ENCODE results near the gene WDR19. TPM values are rescaled to one million over a fixed set of nuclear protein-coding genes. Genes with fewer than 3 reads are reported as not detected.

WDR19 gene
- polyA plus RNA-seq, 1 of the 3 experiments (the other 2 are of a cell fraction) = 23.3 TPM

DNA sequence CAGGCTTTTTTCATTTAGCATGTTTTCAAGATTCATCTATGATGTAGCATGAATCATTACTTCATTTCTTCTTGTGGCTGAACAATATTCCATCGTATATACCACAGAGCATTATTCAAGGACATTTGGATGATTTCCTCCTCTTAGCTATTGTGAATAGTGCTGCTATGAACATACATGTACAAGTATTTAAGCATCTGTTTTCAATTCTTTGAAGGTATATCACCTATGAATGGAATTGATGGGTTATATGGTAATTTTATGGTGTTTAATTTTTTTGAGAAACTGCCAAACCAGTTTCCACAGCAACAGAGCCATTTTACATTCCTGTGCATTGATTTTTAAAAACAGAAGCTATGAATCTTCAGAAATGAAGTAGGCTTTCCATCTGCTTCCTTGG, 36.1 kb upstream of the WDR19 start:
- CTCF ChIA-PET = interaction anchor here (0.8 to 8.2 kb wide), 5 partner anchors 12 to 286 kb away, joined by 3 to 41 read pairs (median 3); no protein-coding TSS in a partner anchor
- no peak overlapping the region for H3K4me2 ChIP-seq
- no peak overlapping the region for H3K4me3 ChIP-seq (ENCODE audit: low read depth in 2 of 2, low read length in 1 of 2)
- H3K9me3 ChIP-seq = no peaks in the 10 kb centered on the region
- DNase-seq = no peak
- WGBS (ENCODE audit: low lambda C conversion rate) = 97% methylated on average over 1 of the region's 1 CpG
- no peaks in the 10 kb centered on the region for H4K20me1 ChIP-seq (ENCODE audit: insufficient read depth)
- POLR2A ChIA-PET = no interaction called here
- H3K9ac ChIP-seq = no peak overlapping the region
- H3K9me2 ChIP-seq = no peaks in the 10 kb centered on the region
- H3K27me3 ChIP-seq (ENCODE audit: insufficient read depth) = no peaks in the 10 kb centered on the region
- no peak overlapping the region for H2AFZ ChIP-seq (ENCODE audit: low read depth)
- TF ChIP-seq, protein P1, sequence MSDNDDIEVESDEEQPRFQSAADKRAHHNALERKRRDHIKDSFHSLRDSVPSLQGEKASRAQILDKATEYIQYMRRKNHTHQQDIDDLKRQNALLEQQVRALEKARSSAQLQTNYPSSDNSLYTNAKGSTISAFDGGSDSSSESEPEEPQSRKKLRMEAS (IDR thresholded peaks at IDR 0.05; ENCODE audit: low read depth) = no peak
- no peak for TF ChIP-seq ELF1 (IDR thresholded peaks at IDR 0.05)
- H3K4me1 ChIP-seq (ENCODE audit: control insufficient read depth in 1 of 2, insufficient read depth in 2 of 2, low read depth in 1 of 2, low read length in 1 of 2) = peaks cover 0 to 4% of the 10 kb centered on the region in 2 experiments; a peak in 1 of 4 replicates
- H3K36me3 ChIP-seq (replicated peaks in 1 of 2; ENCODE audit: control insufficient read depth in 1 of 2, insufficient read depth in 2 of 2, low read length in 1 of 2) = no peaks in the 10 kb centered on the region
- no peaks in the 10 kb centered on the region for H3K79me2 ChIP-seq (ENCODE audit: insufficient read depth)
- no peak overlapping the region for H3K27ac ChIP-seq (ENCODE audit: low read depth in 2 of 2, low read length in 1 of 2)
- no peaks in the 10 kb centered on the region for H3F3A ChIP-seq (replicated peaks; ENCODE audit: insufficient read depth)

DNA sequence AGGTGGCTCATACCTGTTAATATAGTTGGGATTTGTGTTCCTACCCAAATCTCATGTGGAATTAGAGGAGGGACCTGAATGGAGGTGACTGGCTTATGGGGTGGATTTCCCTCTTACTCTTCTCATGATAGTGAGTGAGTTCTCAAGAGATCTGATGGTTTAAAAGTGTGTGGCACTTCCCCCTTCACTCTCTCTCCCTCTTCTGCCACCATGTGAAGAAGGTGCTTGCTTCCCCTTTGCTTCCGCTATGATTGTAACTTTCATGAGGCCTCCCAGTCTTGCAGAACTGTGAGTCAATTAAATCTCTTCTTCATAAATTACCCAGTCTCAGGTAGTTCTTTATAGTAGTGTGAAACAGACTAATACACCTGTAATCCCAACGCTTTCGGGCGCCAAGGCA, 28.3 kb upstream of the WDR19 start:
- no peak overlapping the region for H3K4me3 ChIP-seq (ENCODE audit: low read depth in 2 of 2, low read length in 1 of 2)
- H3K36me3 ChIP-seq (replicated peaks in 1 of 2; ENCODE audit: control insufficient read depth in 1 of 2, insufficient read depth in 2 of 2, low read length in 1 of 2) = no peaks in the 10 kb centered on the region
- no peaks in the 10 kb centered on the region for H4K20me1 ChIP-seq (ENCODE audit: insufficient read depth)
- WGBS (ENCODE audit: low lambda C conversion rate) = 98% methylated on average over 4 of the region's 4 CpGs
- no peaks in the 10 kb centered on the region for H3K9me2 ChIP-seq
- H3K79me2 ChIP-seq (ENCODE audit: insufficient read depth) = no peaks in the 10 kb centered on the region
- TF ChIP-seq NRF1 (IDR thresholded peaks at IDR 0.05; ENCODE audit: low read depth, low read length) (no peak), YY1 (IDR thresholded peaks at IDR 0.05; ENCODE audit: low read depth) (no peak), SIN3A (IDR thresholded peaks at IDR 0.05; ENCODE audit: borderline replicate concordance, low read depth, low read length) (no peak), JUND (IDR thresholded peaks at IDR 0.05) (no peak), FOXM1 (IDR thresholded peaks at IDR 0.05; ENCODE audit: low read depth) (no peak), SMC3 (IDR thresholded peaks at IDR 0.05; ENCODE audit: low read depth, low read length) (no peak), MEF2A (IDR thresholded peaks at IDR 0.05; ENCODE audit: borderline replicate concordance, low read depth) (no peak), CHD2 (IDR thresholded peaks at IDR 0.05; ENCODE audit: low read length, partially characterized antibody) (no peak), FOSL2 (IDR thresholded peaks at IDR 0.05; ENCODE audit: borderline replicate concordance, low read depth) (no peak), GABPA (IDR thresholded peaks at IDR 0.05; ENCODE audit: low read depth) (no peak), FOXJ3 (CRISPR knock-in tag; IDR thresholded peaks at IDR 0.05) (no peak), RXRA (IDR thresholded peaks at IDR 0.05; ENCODE audit: borderline replicate concordance, low read depth) (no peak), GATA2 (CRISPR knock-in tag; IDR thresholded peaks at IDR 0.05) (no peak), ELF1 (IDR thresholded peaks at IDR 0.05) (no peak), TEAD4 (IDR thresholded peaks at IDR 0.05; ENCODE audit: borderline replicate concordance, insufficient read depth) (no peak)
- TF ChIP-seq, protein P2, sequence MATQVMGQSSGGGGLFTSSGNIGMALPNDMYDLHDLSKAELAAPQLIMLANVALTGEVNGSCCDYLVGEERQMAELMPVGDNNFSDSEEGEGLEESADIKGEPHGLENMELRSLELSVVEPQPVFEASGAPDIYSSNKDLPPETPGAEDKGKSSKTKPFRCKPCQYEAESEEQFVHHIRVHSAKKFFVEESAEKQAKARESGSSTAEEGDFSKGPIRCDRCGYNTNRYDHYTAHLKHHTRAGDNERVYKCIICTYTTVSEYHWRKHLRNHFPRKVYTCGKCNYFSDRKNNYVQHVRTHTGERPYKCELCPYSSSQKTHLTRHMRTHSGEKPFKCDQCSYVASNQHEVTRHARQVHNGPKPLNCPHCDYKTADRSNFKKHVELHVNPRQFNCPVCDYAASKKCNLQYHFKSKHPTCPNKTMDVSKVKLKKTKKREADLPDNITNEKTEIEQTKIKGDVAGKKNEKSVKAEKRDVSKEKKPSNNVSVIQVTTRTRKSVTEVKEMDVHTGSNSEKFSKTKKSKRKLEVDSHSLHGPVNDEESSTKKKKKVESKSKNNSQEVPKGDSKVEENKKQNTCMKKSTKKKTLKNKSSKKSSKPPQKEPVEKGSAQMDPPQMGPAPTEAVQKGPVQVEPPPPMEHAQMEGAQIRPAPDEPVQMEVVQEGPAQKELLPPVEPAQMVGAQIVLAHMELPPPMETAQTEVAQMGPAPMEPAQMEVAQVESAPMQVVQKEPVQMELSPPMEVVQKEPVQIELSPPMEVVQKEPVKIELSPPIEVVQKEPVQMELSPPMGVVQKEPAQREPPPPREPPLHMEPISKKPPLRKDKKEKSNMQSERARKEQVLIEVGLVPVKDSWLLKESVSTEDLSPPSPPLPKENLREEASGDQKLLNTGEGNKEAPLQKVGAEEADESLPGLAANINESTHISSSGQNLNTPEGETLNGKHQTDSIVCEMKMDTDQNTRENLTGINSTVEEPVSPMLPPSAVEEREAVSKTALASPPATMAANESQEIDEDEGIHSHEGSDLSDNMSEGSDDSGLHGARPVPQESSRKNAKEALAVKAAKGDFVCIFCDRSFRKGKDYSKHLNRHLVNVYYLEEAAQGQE (IDR thresholded peaks at IDR 0.05; ENCODE audit: low read depth, low read length) = no peak
- TF ChIP-seq, protein P3, sequence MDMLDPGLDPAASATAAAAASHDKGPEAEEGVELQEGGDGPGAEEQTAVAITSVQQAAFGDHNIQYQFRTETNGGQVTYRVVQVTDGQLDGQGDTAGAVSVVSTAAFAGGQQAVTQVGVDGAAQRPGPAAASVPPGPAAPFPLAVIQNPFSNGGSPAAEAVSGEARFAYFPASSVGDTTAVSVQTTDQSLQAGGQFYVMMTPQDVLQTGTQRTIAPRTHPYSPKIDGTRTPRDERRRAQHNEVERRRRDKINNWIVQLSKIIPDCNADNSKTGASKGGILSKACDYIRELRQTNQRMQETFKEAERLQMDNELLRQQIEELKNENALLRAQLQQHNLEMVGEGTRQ (IDR thresholded peaks at IDR 0.05; ENCODE audit: borderline replicate concordance, low read depth, low read length) = no peak
- TF ChIP-seq, protein P1 (IDR thresholded peaks at IDR 0.05; ENCODE audit: low read depth) = no peak
- TF ChIP-seq, protein P4, sequence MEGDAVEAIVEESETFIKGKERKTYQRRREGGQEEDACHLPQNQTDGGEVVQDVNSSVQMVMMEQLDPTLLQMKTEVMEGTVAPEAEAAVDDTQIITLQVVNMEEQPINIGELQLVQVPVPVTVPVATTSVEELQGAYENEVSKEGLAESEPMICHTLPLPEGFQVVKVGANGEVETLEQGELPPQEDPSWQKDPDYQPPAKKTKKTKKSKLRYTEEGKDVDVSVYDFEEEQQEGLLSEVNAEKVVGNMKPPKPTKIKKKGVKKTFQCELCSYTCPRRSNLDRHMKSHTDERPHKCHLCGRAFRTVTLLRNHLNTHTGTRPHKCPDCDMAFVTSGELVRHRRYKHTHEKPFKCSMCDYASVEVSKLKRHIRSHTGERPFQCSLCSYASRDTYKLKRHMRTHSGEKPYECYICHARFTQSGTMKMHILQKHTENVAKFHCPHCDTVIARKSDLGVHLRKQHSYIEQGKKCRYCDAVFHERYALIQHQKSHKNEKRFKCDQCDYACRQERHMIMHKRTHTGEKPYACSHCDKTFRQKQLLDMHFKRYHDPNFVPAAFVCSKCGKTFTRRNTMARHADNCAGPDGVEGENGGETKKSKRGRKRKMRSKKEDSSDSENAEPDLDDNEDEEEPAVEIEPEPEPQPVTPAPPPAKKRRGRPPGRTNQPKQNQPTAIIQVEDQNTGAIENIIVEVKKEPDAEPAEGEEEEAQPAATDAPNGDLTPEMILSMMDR (IDR thresholded peaks at IDR 0.05) = no peak
- TF ChIP-seq, protein P5, sequence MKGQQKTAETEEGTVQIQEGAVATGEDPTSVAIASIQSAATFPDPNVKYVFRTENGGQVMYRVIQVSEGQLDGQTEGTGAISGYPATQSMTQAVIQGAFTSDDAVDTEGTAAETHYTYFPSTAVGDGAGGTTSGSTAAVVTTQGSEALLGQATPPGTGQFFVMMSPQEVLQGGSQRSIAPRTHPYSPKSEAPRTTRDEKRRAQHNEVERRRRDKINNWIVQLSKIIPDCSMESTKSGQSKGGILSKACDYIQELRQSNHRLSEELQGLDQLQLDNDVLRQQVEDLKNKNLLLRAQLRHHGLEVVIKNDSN (IDR thresholded peaks at IDR 0.05; ENCODE audit: borderline replicate concordance, low read depth) = no peak
- no peak overlapping the region for H3K27ac ChIP-seq (ENCODE audit: low read depth in 2 of 2, low read length in 1 of 2)
- H3F3A ChIP-seq (replicated peaks; ENCODE audit: insufficient read depth) = no peaks in the 10 kb centered on the region
- ChIA-PET POLR2A (no interaction called here), CTCF (no interaction called here)
- H3K9ac ChIP-seq = no peak overlapping the region
- H2AFZ ChIP-seq (ENCODE audit: low read depth) = no peak overlapping the region
- H3K27me3 ChIP-seq (ENCODE audit: insufficient read depth) = no peaks in the 10 kb centered on the region
- H3K9me3 ChIP-seq = no peaks in the 10 kb centered on the region
- H3K4me2 ChIP-seq = no peak overlapping the region
- peaks cover 0 to 8% of the 10 kb centered on the region in 2 experiments; a peak in 1 of 4 replicates for H3K4me1 ChIP-seq (ENCODE audit: control insufficient read depth in 1 of 2, insufficient read depth in 2 of 2, low read depth in 1 of 2, low read length in 1 of 2)
- no peak for DNase-seq
